ENCODE data around the gene ZMYND19.
"Not testable (repeated sequence)": the region's sequence is repeated elsewhere in the genome, so short reads cannot be mapped to it uniquely, and the experiment has no call there.

The ZMYND19 gene

GRCh38 chr9:137613738-137614523 lies 23.6 kb upstream of the ZMYND19 start:
- DNase-seq: no peak

GRCh38 chr9:137613259-137613658 lies 22.9 kb upstream of the ZMYND19 start:
- no peak for DNase-seq

GRCh38 chr9:137612741-137613142 lies 22.4 kb upstream of the ZMYND19 start:
- no peak for DNase-seq

DNA sequence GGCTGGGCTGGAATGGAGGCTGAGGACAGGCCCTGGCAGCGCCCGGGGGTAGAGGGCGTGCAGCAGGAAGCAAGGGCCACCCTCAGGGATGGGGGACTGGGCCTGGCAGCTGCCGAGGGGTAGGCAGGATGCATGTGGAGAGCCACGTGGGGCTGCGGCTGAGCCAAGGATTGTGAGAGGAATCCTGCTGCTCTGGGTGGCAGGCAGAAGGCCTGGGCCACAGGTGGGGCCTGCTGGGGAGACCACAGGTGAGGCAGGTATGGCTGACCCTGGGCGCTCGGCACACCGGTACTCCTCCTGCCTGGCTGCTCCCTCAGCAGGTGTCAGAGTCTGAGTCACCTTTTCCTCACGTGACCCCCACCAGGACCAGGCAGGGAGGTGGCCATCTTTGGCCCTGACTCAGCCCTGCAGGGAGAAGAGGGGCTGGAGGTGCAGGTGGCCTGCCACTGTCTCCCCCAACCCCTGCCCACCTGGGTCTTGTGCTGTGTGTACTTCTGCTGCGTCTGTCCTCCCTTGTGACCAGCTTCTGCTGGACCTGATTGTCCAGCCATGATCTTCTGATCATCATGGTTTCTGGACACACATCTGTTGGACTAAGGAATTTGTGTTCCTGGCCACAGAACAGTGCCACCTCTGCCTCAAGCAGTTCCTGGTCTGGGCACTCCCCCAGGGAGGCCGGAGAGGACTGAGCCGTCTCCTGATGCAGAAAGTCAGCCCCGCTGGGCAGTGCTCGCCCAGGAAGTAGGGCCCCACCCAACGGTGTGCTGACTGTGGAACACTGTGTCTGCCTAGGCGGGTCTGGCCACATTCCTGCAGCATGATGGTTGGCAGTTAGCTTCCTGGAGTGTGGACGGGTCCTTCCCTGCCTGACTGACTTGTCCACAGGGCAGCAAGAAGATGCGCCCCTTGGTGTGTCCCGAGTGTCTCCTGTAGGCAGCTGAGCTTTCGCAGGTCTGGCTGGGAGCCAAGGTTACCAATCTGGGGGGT lies 21.6 kb upstream of the ZMYND19 start:
- DNase-seq: peak in 1 of 2 experiments; percentile 61

DNA sequence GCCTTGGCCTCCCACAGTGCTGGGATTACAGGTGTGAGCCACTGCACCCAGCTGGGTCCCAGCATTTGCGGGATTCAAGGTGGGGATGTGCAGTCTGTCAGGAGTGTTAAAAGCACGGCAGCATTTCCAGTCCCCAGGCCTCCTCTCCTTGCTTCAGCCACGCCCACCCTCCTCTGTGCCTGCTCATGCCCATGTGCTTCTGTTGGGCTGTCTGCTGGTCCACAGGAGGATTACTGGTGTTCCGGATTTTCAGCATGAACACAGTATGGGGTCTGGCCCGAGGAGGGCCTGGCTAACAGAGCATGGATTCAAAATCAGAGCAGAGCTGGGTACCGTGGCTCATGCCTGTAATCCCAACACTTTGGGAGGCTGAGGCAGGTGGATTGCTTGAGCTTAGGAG lies 20.6 kb upstream of the ZMYND19 start:
- no peak for DNase-seq

- DNase-seq: no peak
These were observed 17.0 kb upstream of the ZMYND19 start for GRCh38 chr9:137607141-137607857.

DNA sequence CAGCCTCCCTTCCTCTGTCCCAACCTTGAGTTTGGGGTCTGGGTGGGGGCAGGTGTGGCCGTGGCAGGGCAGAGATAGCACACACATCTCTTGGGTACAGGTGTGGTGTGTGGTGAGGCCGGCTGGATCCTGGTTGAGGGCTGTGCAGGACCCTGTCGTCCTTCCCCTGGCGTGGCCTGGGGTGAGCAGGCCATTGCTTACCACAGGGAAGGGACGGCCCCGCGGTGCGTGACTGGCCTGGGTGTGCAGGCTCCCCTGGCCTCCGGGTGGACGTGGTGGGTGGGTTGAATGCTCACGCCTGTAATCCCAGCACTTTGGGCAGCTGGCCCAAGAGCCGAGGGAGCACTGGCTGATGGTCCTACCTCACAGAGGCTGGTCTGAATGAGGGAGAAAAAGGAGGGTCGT lies 16.4 kb upstream of the ZMYND19 start:
- no peak for DNase-seq

- DNase-seq: peak in 1 of 2 experiments; percentile 37
These were observed 15.8 kb upstream of the ZMYND19 start for GRCh38 chr9:137606005-137606621.

DNA sequence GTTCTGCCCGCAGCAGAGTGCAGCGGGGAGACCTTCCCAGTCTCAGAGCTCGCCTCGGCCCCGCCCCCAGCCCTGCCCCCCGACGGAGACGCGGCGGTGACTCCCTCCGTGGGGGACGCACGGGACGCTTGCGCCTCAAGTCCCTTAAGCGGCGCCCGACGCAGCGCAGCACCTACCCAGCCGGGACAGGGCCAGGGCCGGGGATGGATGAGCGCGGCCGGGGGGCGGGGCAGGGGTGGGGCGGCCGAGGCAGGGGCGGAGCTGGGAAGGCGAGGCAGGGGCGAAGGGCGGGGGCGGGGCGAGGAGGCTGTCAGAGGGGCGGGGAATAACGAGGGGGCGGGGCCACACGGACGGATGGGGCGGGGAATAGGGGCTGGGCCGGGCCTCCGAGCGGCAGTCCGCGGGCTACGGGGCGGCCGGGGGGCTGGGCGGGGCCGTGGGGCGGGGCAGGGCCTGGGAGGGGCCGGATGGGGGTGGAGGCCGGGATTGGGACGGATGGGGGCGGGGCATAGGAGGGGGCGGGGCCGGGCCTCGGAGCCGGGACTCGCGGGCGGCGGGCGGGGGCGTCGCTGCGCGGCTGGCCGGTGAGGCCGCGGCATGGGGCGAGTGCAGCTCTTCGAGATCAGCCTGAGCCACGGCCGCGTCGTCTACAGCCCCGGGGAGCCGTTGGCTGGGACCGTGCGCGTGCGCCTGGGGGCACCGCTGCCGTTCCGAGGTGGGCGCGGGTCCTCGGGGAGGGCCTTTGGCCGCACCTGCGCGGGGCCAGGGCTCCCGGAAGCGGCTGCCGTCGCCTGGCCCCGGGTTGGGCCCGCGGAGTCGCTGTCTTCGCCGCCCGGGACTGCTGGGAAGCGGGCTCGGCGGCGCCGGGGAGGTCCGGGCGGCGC lies 15.1 kb upstream of the ZMYND19 start, which contains the start of gene ARRDC1:
ARRDC1 (plus strand) TSS at position 566 of the 884 bp plus-strand sequence; CDS start at position 598, 32 bp downstream.
- peak; percentile 69 to 87 for DNase-seq

DNA sequence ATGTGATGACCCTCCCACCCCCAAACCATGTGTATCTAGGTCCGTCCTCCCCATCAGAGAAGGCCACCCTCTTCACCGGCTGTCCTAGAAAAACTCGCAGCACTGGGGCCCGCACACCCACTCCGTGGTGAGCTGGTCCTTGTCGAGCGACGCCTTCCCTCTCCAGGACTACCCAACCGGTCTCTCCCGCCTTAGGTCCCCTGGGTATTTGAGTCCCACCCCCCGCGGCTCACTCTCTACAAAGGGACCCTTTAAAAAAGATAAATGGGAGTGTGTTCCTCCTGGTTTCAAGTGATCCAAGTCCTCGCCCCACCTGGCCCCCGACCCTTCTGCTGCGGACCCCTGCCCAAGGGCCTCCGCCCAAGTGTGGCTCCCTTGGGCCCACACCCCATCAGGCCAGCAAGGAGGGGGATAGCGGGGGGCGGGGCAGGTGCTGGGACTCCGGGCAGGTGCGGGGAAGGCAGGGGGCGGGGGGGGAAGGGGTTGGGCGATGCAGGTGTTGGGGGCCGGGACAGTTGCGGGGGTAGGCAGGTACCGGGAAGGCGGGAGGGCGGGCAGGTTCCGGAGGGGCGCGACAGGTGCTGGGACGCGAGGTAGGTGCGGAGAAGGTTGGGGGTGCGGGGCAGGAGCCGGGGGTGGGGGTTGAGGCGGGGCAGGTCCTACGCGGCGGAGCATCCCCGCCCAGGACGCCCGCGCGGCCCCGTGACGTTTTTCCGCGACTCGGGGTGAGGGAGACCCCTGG lies 14.2 kb upstream of the ZMYND19 start:
- no peak for DNase-seq

- no peak for DNase-seq
These were observed 13.6 kb upstream of the ZMYND19 start for GRCh38 chr9:137603879-137604278.

DNA sequence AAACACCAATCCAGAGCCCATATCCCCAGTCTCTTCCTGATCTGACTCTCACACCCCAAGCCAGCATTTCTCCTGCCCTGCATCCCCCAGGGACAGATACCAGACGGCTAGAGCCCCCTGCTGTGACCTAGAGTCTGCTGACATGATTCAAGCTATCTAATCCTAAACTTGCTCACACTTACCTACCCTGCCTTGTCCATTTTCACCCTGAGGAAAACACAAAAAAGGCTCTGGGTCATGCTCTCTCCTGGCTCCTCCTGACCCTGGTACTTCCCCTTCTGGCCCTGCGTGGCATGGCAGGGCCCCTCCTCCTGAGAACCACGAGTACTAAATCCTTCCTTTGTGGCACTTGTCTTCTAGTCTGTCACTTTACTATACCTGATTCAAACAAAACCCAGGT lies 12.3 kb upstream of the ZMYND19 start:
- no peak for DNase-seq

GRCh38 chr9:137598943-137599342 lies 8.6 kb upstream of the ZMYND19 start:
- DNase-seq: no peak

- DNase-seq: not testable (repeated sequence)
These were observed 6.3 kb upstream of the ZMYND19 start for GRCh38 chr9:137596577-137596976.

GRCh38 chr9:137593176-137593575 lies 2.9 kb upstream of the ZMYND19 start:
- DNase-seq: no peak

GRCh38 chr9:137592767-137593166 lies 2.5 kb upstream of the ZMYND19 start:
- DNase-seq: no peak

DNA sequence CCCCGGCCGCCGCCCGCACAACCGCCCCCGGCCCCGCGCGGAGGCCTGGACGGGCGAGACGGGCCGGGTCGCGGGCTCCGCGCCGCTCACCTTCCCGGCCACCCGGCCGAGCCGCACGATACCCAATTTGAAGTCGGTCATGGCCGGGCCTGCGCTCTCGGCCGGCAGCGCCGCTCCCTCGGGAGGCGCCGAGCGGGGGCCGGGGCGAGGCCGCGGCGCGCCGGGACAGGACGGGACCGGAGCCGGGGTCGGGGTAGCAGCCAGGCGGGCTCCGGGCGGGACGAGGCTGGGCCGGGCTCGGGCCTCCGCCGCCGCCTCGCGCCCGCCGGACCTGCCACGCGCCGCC lies 216 bp downstream of the ZMYND19 start:
- no peak for DNase-seq

- DNase-seq: no peak
These were observed 730 bp downstream of the ZMYND19 start for GRCh38 chr9:137589441-137590122.

- DNase-seq: no peak
These were observed 1.4 kb downstream of the ZMYND19 start for GRCh38 chr9:137588891-137589290.

- no peak for DNase-seq
These were observed 2.0 kb downstream of the ZMYND19 start for GRCh38 chr9:137588311-137588710.

Data from SHP77 (cell line).